Measurements from ENCODE around the gene PRR13.
A peak's percentile ranks its signal among the peaks of the same experiment; 100 is the strongest.
"Not testable (repeated sequence)": the region's sequence is repeated elsewhere in the genome, so short reads cannot be mapped to it uniquely, and the experiment has no call there.

Gene PRR13, protein sequence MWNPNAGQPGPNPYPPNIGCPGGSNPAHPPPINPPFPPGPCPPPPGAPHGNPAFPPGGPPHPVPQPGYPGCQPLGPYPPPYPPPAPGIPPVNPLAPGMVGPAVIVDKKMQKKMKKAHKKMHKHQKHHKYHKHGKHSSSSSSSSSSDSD

GRCh38 chr12:53441040-53441833 lies at the start of gene PRR13:
PRR13 (plus strand) TSS chr12:53441734; CDS start chr12:53442715, 981 bp downstream.
- DNase-seq (ENCODE audit: low read depth) = peak; percentile 100

- no peak for DNase-seq (ENCODE audit: low read depth)
These were observed 41.6 kb upstream of the PRR13 start for GRCh38 chr12:53399896-53400295.

GRCh38 chr12:53402351-53402750 lies 39.2 kb upstream of the PRR13 start:
- DNase-seq (ENCODE audit: low read depth) = not testable (repeated sequence)

DNA sequence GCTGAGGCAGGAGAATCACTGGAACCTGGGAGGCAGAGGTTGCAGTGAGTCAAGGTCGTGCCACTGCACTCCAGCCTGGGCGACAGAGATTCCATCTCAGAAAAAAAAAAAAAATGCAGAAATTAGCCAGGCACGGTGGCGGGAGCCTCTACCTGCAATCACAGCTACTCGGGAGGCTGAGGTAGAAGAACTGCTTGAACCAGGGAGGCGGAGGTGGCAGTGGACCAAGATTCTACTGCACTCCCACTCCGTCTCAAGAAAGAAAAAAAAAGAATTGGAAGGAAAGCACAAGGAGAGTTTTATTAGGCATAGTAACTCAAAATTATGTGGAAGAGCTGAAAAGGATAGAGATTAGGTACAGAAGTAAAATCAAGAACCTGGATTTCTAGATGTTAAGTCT lies 38.7 kb upstream of the PRR13 start:
- DNase-seq (ENCODE audit: low read depth) = no peak

DNA sequence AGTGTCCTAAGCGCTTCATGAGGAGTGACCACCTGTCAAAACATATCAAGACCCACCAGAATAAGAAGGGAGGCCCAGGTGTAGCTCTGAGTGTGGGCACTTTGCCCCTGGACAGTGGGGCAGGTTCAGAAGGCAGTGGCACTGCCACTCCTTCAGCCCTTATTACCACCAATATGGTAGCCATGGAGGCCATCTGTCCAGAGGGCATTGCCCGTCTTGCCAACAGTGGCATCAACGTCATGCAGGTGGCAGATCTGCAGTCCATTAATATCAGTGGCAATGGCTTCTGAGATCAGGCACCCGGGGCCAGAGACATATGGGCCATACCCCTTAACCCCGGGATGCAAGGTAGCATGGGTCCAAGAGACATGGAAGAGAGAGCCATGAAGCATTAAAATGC lies 30.6 kb upstream of the PRR13 start:
- no peak for DNase-seq (ENCODE audit: low read depth)

DNA sequence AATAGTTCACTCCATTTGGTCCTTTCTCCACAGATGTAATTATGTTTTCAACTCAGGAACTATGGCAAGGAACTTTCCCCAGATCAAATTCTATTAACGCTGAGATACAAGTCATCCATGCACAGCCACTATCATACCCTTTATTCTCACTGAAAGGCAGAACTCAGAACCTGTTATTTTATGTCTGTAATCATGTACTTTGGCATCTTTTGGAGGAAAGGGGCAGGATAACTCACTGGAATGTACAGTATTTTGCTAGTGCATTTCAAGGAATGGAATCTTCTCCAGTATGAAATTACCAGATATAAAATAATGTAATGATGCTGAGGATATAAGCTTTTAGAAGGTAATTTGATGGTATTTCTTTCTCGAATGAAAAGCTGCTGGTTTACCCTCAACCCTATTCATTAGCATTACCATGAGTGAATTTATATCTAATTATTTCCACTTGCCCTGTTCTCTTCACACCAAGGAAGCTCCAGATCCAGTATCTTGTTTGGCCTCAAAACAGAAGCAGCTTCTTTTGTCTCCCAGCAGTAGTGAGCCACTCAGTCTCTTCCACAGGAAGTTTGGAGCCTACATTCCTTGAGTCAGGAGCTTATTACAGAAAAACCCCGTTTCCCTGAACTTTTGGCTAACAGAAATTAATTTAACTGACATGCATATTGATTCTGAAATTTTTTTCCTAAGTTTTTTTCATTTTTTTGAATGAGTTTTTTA lies 27.9 kb upstream of the PRR13 start:
- DNase-seq (ENCODE audit: low read depth) = no peak

- no peak for DNase-seq (ENCODE audit: low read depth)
These were observed 26.6 kb upstream of the PRR13 start for GRCh38 chr12:53414756-53415417.

GRCh38 chr12:53415752-53416389 lies 25.7 kb upstream of the PRR13 start:
- DNase-seq (ENCODE audit: low read depth) = not testable (repeated sequence)

- not testable (repeated sequence) for DNase-seq (ENCODE audit: low read depth)
These were observed 24.2 kb upstream of the PRR13 start for GRCh38 chr12:53417291-53417816.

GRCh38 chr12:53418221-53418620 lies 23.3 kb upstream of the PRR13 start:
- DNase-seq (ENCODE audit: low read depth) = no peak

- DNase-seq (ENCODE audit: low read depth) = no peak
These were observed 21.8 kb upstream of the PRR13 start for GRCh38 chr12:53419756-53420155.

GRCh38 chr12:53422247-53422646 lies 19.3 kb upstream of the PRR13 start:
- not testable (repeated sequence) for DNase-seq (ENCODE audit: low read depth)

GRCh38 chr12:53423597-53423996 lies 17.9 kb upstream of the PRR13 start, which contains the start of gene AMHR2:
AMHR2 (plus strand) TSS chr12:53423855; CDS start chr12:53423935, 80 bp downstream.
- no peak for DNase-seq (ENCODE audit: low read depth)

DNA sequence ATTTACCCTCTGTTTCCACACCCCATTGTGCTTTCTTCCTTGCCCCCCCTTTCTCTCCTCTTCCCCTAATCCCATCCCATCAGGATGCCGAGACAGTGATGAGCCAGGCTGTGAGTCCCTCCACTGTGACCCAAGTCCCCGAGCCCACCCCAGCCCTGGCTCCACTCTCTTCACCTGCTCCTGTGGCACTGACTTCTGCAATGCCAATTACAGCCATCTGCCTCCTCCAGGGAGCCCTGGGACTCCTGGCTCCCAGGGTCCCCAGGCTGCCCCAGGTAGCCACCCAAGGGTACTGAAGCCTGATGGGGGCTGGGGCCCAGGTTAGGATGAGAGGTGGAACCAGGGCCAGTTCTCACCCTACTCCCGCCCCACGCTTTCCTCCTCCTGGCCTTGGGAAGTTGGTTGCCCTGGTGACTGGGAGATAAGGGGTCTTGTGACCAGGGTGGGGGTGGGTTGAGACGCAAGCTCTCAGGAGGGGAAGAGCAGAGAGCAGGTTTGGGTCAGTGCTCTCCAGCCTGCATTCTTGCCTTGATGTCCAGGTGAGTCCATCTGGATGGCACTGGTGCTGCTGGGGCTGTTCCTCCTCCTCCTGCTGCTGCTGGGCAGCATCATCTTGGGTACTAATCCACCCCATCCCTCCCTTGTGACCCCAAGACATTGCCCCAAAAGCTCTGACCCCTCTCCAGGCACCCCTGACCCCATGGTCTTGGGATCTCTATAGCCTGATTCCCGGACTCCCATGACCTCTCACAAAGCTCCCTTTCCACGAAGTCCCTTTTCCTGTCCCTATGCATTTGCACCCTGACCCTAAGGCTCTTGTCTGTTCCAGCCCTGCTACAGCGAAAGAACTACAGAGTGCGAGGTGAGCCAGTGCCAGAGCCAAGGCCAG lies 16.7 kb upstream of the PRR13 start:
- no peak for DNase-seq (ENCODE audit: low read depth)

DNA sequence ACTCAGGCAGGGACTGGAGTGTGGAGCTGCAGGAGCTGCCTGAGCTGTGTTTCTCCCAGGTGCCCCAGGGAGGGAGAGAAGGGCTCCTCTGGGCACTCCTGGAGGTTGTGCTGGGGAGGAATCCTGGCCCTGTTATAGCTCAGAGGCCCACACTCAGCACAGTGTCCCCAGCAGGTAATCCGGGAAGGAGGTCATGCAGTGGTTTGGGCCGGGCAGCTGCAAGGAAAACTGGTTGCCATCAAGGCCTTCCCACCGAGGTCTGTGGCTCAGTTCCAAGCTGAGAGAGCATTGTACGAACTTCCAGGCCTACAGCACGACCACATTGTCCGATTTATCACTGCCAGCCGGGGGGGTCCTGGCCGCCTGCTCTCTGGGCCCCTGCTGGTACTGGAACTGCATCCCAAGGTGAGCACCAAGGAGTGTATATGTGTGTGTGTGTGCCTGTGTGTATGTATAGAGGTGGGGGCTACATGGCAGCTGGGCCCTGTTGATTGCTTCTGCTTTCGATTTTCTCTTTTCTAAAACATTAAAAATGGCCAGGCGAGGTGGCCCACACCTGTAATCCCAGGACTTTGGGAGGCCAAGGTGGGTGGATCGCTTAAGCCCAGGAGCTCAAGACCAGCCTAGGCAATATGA lies 15.9 kb upstream of the PRR13 start:
- DNase-seq (ENCODE audit: low read depth) = no peak

GRCh38 chr12:53427905-53428594 lies 13.5 kb upstream of the PRR13 start:
- peak; percentile 84 for DNase-seq (ENCODE audit: low read depth)

DNA sequence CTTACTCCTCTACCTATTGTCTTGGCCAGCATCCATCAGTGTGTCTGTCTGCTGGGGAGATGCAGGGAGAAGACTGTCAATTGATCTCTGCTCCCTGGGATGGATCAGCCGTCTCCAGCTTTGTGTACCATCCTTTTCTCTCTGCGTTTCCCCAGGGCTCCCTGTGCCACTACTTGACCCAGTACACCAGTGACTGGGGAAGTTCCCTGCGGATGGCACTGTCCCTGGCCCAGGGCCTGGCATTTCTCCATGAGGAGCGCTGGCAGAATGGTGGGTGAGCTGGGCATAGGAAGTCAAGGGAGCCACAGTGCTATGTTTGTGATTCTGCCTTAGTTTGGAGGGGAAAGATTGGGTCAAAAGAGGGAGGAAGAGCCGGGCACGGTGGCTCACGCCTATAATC lies 12.8 kb upstream of the PRR13 start:
- DNase-seq (ENCODE audit: low read depth) = no peak

DNA sequence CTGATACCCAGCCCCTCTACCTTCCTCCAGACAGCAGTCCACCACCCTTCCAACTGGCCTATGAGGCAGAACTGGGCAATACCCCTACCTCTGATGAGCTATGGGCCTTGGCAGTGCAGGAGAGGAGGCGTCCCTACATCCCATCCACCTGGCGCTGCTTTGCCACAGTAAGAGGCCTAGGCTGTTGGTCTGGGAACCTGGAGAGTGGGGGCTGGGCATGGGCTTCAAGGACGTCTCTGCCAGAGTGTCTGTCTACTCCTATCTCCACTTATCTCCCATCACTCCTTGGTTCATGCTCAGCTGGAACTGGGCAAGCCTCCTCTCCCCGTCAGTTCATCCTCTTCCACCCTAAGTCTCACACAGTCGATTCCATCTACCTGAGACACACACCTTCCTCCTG lies 11.4 kb upstream of the PRR13 start:
- DNase-seq (ENCODE audit: low read depth) = no peak

GRCh38 chr12:53431187-53431586 lies 10.3 kb upstream of the PRR13 start:
- DNase-seq (ENCODE audit: low read depth) = no peak

- not testable (repeated sequence) for DNase-seq (ENCODE audit: low read depth)
These were observed 6.2 kb upstream of the PRR13 start for GRCh38 chr12:53435326-53435725.
